RWPE1 (cell line): ENCODE data around the gene STRIP1.

Experiments used
- CTCF ChIA-PET: fragments of 350-600 bp; sonication (Branson Sonifier 250); formaldehyde crosslinking; extraction: SDS; loops from one replicate; lab custom pipeline; 2021; lab: Yijun Ruan, JAX
- POLR2A ChIA-PET: fragments of 400-600 bp; formaldehyde crosslinking; extraction: SDS; loops from one replicate; lab custom pipeline; 2020; ENCODE audit warnings: antibody characterized with exemption; ENCODE audit not compliant: low non-redundant PET; lab: Yijun Ruan, JAX
- DNase-seq: peaks from one replicate; pipeline ENCODE4 v3.0.0; 2012; ENCODE audit warnings: low spot score
- H3K27ac ChIP-seq: fragments of 450-650 bp; 2 replicates; pipeline ENCODE4 v1.5.1; 2017
- TF ChIP-seq, protein P1 (sequence below): fragments of 450-650 bp; conservative IDR thresholded peaks from 2 replicates; pipeline ENCODE4 v1.5.1; 2017; ENCODE audit warnings: low read depth, mild to moderate bottlenecking

The STRIP1 gene

DNA sequence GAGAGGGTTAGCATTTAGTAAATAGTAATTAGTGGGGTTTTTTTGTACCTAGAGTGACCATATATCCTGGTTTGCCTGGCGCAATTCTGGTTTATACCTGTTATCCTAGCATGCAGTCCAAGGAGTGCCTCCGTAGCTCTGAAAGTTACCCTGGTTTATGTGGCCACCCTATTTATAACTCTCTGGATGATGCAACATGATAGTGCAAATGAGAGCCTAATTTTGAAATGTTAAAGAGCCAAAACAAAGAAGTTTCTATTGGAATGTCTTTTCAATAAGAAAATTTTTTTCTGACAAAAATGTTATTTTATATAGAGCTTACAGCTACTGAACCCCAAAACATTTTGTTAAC is 44.1 kb upstream of the STRIP1 start:
- CTCF ChIA-PET = no interaction called here
- H3K27ac ChIP-seq = no peak overlapping the region
- POLR2A ChIA-PET = no interaction called here
- DNase-seq = no peak
- TF ChIP-seq, protein P1, sequence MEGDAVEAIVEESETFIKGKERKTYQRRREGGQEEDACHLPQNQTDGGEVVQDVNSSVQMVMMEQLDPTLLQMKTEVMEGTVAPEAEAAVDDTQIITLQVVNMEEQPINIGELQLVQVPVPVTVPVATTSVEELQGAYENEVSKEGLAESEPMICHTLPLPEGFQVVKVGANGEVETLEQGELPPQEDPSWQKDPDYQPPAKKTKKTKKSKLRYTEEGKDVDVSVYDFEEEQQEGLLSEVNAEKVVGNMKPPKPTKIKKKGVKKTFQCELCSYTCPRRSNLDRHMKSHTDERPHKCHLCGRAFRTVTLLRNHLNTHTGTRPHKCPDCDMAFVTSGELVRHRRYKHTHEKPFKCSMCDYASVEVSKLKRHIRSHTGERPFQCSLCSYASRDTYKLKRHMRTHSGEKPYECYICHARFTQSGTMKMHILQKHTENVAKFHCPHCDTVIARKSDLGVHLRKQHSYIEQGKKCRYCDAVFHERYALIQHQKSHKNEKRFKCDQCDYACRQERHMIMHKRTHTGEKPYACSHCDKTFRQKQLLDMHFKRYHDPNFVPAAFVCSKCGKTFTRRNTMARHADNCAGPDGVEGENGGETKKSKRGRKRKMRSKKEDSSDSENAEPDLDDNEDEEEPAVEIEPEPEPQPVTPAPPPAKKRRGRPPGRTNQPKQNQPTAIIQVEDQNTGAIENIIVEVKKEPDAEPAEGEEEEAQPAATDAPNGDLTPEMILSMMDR = no peak

DNA sequence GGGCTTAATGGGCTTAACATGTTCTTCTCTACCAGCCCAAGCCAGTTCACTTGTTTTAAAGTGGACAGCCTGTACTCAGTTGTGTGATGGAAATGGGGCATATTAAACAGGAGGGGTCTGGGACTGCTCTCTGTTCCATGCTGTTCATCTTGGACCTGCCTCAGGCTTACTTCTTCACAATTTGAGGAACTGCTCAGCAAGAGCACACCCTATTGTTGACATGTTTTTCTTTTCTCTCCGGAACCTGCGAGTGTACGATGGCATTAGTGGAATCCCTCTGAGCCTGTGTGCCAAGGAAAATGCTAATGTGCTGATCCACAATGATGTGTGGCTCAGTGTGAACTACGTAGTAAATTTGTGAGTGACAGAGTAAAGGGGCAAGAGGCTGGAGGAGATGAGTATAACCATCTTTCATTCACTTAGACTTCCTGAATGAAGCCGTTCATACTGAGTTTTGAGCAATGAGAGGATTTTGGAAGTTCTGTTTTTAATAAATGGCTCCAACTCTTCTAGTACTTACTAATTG is 43.0 kb upstream of the STRIP1 start:
- TF ChIP-seq, protein P1 = no peak
- H3K27ac ChIP-seq = no peak overlapping the region
- POLR2A ChIA-PET = no interaction called here
- CTCF ChIA-PET = interaction anchor here (1.0 kb wide), 1 partner anchor 20 kb away, joined by 4 read pairs; no protein-coding TSS in a partner anchor
- DNase-seq = no peak

DNA sequence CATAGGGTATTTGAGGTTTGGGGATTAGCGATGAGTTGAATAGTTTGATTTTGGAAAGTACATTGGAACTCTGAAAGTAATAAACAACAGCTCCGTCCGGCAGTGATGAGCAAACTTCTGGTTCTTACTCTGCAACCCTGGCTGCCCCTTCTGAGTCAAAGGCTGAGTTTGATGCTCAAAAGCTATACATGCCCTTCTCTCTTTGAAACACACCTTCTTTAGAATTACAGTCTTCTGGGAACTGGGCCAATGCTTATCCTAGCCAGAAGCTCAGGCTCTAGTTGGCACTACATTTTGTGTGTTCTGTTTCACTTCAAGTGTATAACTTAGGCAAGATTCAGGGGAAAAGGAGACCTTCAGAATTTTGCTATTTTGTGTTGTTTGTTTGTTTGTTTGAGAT is 40.5 kb upstream of the STRIP1 start:
- POLR2A ChIA-PET = interaction anchor here (0.6 kb wide), 1 partner anchor 474 kb away, joined by 4 read pairs; no protein-coding TSS in a partner anchor
- CTCF ChIA-PET = interaction anchor here (0.6 kb wide), 2 partner anchors 14 to 448 kb away, joined by 3 read pairs; no protein-coding TSS in a partner anchor
- TF ChIP-seq, protein P1 = no peak
- H3K27ac ChIP-seq = peak overlapping the region; percentile 49; the same call in 1 of the 2 replicates
- DNase-seq = no peak

DNA sequence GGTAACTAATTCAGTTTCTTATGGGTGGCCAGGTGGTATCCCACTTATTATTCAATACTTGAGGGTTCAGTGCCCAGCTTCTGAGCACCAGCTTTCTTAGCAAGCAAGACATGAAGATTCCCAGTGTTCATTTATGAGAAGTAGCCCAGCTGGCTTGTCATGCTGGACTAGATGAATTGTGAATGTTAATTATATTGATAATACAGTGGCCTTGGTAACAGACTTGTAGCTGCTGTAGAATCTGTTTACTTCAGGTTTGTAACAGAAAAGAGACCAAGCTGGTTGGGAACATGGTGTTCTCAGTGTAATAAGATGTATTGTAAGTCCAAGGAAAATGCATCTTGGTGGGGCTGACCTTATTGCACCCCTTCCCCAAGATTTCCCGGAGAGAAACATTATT is 39.8 kb upstream of the STRIP1 start:
- POLR2A ChIA-PET = no interaction called here
- CTCF ChIA-PET = interaction anchor here (0.6 kb wide), 1 partner anchor 14 kb away, joined by 3 read pairs; no protein-coding TSS in a partner anchor

DNA sequence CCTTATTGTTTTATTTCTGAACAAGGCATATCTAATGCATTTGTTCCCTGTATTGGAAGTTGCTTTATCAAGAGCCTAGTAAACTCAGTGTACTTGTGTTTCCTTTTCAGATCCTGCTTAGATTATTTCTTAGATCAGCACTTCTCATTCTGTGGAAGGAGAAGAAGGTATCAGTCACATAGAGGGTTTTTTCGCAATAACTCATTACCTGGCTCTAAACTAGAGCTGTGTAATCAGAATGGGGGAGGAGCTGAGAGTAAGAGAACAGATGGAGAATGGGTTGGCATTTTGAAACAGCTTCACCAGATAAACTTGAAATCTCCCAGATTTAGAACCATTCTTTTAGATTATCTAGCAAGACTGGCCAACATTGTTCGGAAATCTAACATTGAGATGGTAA is 38.9 kb upstream of the STRIP1 start:
- DNase-seq = no peak
- TF ChIP-seq, protein P1 = no peak
- CTCF ChIA-PET = interaction anchor here (0.6 kb wide), 2 partner anchors 96 to 1235 kb away, joined by 3 read pairs; no protein-coding TSS in a partner anchor
- no peak overlapping the region for H3K27ac ChIP-seq
- POLR2A ChIA-PET = interaction anchor here (0.6 kb wide), 1 partner anchor 509 kb away, joined by 3 read pairs; no protein-coding TSS in a partner anchor

More for the DNA sequence above, 39.8 kb upstream of the STRIP1 start:
- no peak overlapping the region for H3K27ac ChIP-seq
- no peak for DNase-seq
- TF ChIP-seq, protein P1 = no peak

DNA sequence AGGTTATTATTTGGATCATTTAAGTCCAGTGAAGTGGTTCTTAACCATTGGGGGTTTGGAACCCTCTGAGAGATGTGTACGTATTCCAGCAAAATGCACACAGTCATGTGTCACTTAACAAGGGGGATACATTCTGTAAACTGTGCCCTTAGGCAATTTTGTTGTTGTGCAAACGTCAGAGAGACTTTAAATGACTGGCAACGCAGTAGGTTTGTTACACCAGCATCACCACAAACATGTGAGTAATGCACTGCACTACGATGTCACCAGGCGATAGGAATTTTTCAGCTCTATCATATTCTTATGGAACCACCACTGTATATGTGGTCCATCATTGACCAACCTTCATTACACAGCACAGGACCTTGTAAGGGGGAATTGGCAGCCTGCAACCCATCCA is 37.9 kb upstream of the STRIP1 start:
- TF ChIP-seq, protein P1 = no peak
- no peak overlapping the region for H3K27ac ChIP-seq
- ChIA-PET POLR2A (no interaction called here), CTCF (no interaction called here)
- no peak for DNase-seq
